IMR-90 (cell line): ENCODE results near the gene CALU. TPM values are rescaled to one million over a fixed set of nuclear protein-coding genes. Genes with fewer than 3 reads are reported as not detected.

Experiments used
- ATAC-seq: fragments of 200-7000 bp; cut with Tn5 transposase; 2 replicates; pipeline ENCODE4 v1.9.1; 2020; ENCODE audit warnings: low read depth, mild to moderate bottlenecking, moderate library complexity
- BruUV-seq: library from RNA; stranded (reverse); fragments of 400-500 nt; replicated peaks from 2 replicates; lab custom pipeline; 2021; lab: Mats Ljungman, UMichigan
- CTCF ChIA-PET: fragments of 300-600 bp; formaldehyde crosslinking; extraction: SDS; loops from one replicate; lab custom pipeline; 2021; ENCODE audit warnings: antibody characterized with exemption; lab: Yijun Ruan, JAX
- POLR2A ChIA-PET: fragments of 300-600 bp; sonication (Branson Sonifier 250); formaldehyde crosslinking; loops from one replicate; lab custom pipeline; 2022; ENCODE audit warnings: antibody characterized with exemption; ENCODE audit not compliant: unreplicated experiment; lab: Charles Lee
- DNase-seq: peaks from one replicate; pipeline ENCODE4 v3.0.0; 2013
- H2AFZ ChIP-seq: replicated peaks from 2 replicates; pipeline ENCODE3; 2013; ENCODE audit warnings: low read length, mild to moderate bottlenecking; ENCODE audit not compliant: poor library complexity
- H2AK5ac ChIP-seq: 2 replicates; pipeline ENCODE4 v1.6.1; 2013; ENCODE audit warnings: low read depth, low read length, inconsistent platforms
- H2AK9ac ChIP-seq: replicated peaks from 2 replicates; pipeline ENCODE3; 2013; ENCODE audit warnings: mild to moderate bottlenecking, low read depth, low read length, moderate library complexity; ENCODE audit not compliant: poor library complexity
- H2BK120ac ChIP-seq: 2 replicates; pipeline ENCODE4 v1.6.1; 2013; ENCODE audit warnings: low read depth, low read length, inconsistent platforms
- H2BK15ac ChIP-seq: 3 replicates; pipeline ENCODE4 v1.6.1; 2013; ENCODE audit warnings: low read depth, low read length, inconsistent platforms
- H2BK20ac ChIP-seq: 2 replicates; pipeline ENCODE4 v1.6.1; 2013; ENCODE audit warnings: low read depth, mild to moderate bottlenecking, inconsistent platforms, low read length, moderate library complexity
- H2BK5ac ChIP-seq: 2 replicates; pipeline ENCODE4 v1.6.1; 2013; ENCODE audit warnings: mild to moderate bottlenecking, low read depth, low read length, inconsistent platforms; ENCODE audit not compliant: poor library complexity, severe bottlenecking
- H3K14ac ChIP-seq: replicated peaks from 2 replicates; pipeline ENCODE4 v1.6.1; 2013; ENCODE audit warnings: low read depth, low read length, inconsistent platforms
- H3K18ac ChIP-seq: 2 replicates; pipeline ENCODE4 v1.6.1; 2013; ENCODE audit warnings: low read depth, low read length, control low read depth
- H3K23ac ChIP-seq: 2 replicates; pipeline ENCODE4 v1.6.1; 2013; ENCODE audit warnings: low read depth, low read length, inconsistent platforms
- H3K27ac ChIP-seq: 2 replicates; pipeline ENCODE4 v1.5.1; 2013; ENCODE audit warnings: mild to moderate bottlenecking, control low read depth, low read length; ENCODE audit not compliant: insufficient read depth
- H3K27me3 ChIP-seq: 2 replicates; pipeline ENCODE4 v1.6.1; 2013; ENCODE audit warnings: low read length; ENCODE audit not compliant: control insufficient read depth, insufficient read depth
- H3K36me3 ChIP-seq: 2 replicates; pipeline ENCODE4 v1.6.1; 2013; ENCODE audit warnings: low read length, mixed read lengths; ENCODE audit not compliant: control insufficient read depth, insufficient read depth
- H3K4ac ChIP-seq: 2 replicates; pipeline ENCODE4 v1.6.1; 2013; ENCODE audit warnings: low read depth, low read length, inconsistent platforms
- H3K4me1 ChIP-seq: 2 replicates; pipeline ENCODE4 v1.6.1; 2013; ENCODE audit warnings: low read length, mixed read lengths; ENCODE audit not compliant: control insufficient read depth, insufficient read depth
- H3K4me2 ChIP-seq: 2 replicates; pipeline ENCODE4 v1.6.1; 2013; ENCODE audit warnings: low read depth, mild to moderate bottlenecking, control low read depth, low read length, moderate library complexity
- H3K4me3 ChIP-seq: 2 replicates; pipeline ENCODE4 v1.5.1; 2013; ENCODE audit warnings: low read depth, mild to moderate bottlenecking, control low read depth, low read length, moderate library complexity; ENCODE audit not compliant: insufficient read depth
- H3K56ac ChIP-seq: 2 replicates; pipeline ENCODE4 v1.6.1; 2013; ENCODE audit warnings: low read length, inconsistent platforms; ENCODE audit not compliant: insufficient read depth; ENCODE audit errors: extremely low read depth
- H3K79me1 ChIP-seq, 2 experiments: 2 replicates each; pipeline ENCODE4 v1.6.1; 2013; ENCODE audit warnings: low read length in 2 of 2, inconsistent platforms in 1 of 2, low read depth in 1 of 2
- H3K9ac ChIP-seq: 2 replicates; pipeline ENCODE4 v1.6.1; 2013; ENCODE audit warnings: low read depth, low read length, control low read depth
- H3K9me1 ChIP-seq: 2 replicates; pipeline ENCODE4 v1.6.1; 2013; ENCODE audit warnings: low read length, inconsistent platforms; ENCODE audit not compliant: insufficient read depth
- H3K9me3 ChIP-seq: 2 replicates; pipeline ENCODE4 v1.6.1; 2013; ENCODE audit warnings: low read length; ENCODE audit not compliant: control insufficient read depth, insufficient read depth
- H4K20me1 ChIP-seq: 2 replicates; pipeline ENCODE4 v1.6.1; 2013; ENCODE audit warnings: low read length, inconsistent platforms; ENCODE audit not compliant: insufficient read depth
- H4K5ac ChIP-seq: 2 replicates; pipeline ENCODE4 v1.6.1; 2013; ENCODE audit warnings: mild to moderate bottlenecking, low read depth, low read length, control low read depth
- H4K8ac ChIP-seq, 2 experiments: 2 replicates each; pipeline ENCODE4 v1.6.1; 2013; ENCODE audit warnings: low read depth in 2 of 2, low read length in 2 of 2, control low read depth in 1 of 2, inconsistent platforms in 1 of 2
- H4K91ac ChIP-seq: 2 replicates; pipeline ENCODE4 v1.6.1; 2013; ENCODE audit warnings: low read depth, low read length, inconsistent platforms; ENCODE audit not compliant: insufficient read depth
- BHLHE40 ChIP-seq: fragments of 150-350 bp; IDR thresholded peaks from 2 replicates; pipeline ENCODE4 v1.6.1; 2016; ENCODE audit warnings: mild to moderate bottlenecking, low read depth, low read length
- CEBPB ChIP-seq: IDR thresholded peaks from 2 replicates; pipeline ENCODE4 v1.6.1; 2012; ENCODE audit warnings: low read depth, low read length, improper control_type of control experiment
- CHD1 ChIP-seq: IDR thresholded peaks from 2 replicates; pipeline ENCODE4 v1.6.1; 2012; ENCODE audit warnings: low read depth, low read length, improper control_type of control experiment
- CTCF ChIP-seq: conservative IDR thresholded peaks from 2 replicates; pipeline ENCODE4 v1.5.1; 2012; ENCODE audit warnings: mild to moderate bottlenecking, low read depth, low read length, improper control_type of control experiment
- ELK1 ChIP-seq: fragments of 150-350 bp; IDR thresholded peaks from 2 replicates; pipeline ENCODE4 v1.6.1; 2016; ENCODE audit warnings: low read depth, mild to moderate bottlenecking, low read length, moderate library complexity, borderline replicate concordance
- FOS ChIP-seq: fragments of 150-350 bp; IDR thresholded peaks from 2 replicates; pipeline ENCODE4 v1.6.1; 2016; ENCODE audit warnings: low read depth, low read length
- MAFK ChIP-seq: IDR thresholded peaks from 2 replicates; pipeline ENCODE4 v1.6.1; 2012; ENCODE audit warnings: low read depth, low read length, improper control_type of control experiment
- MAZ ChIP-seq: IDR thresholded peaks from 2 replicates; pipeline ENCODE4 v1.6.1; 2012; ENCODE audit warnings: low read depth, mild to moderate bottlenecking, low read length, improper control_type of control experiment, moderate library complexity, borderline replicate concordance
- MXI1 ChIP-seq: IDR thresholded peaks from 2 replicates; pipeline ENCODE4 v1.6.1; 2012; ENCODE audit warnings: low read depth, mild to moderate bottlenecking, low read length, moderate library complexity, borderline replicate concordance
- NFE2L2 ChIP-seq: fragments of 150-350 bp; IDR thresholded peaks from 2 replicates; pipeline ENCODE4 v1.6.1; 2016; ENCODE audit warnings: low read depth, mild to moderate bottlenecking, low read length
- POLR2A ChIP-seq: IDR thresholded peaks from 2 replicates; pipeline ENCODE4 v1.6.1; 2012; ENCODE audit warnings: mild to moderate bottlenecking, low read depth, low read length
- RAD21 ChIP-seq: IDR thresholded peaks from 2 replicates; pipeline ENCODE4 v1.6.1; 2012; ENCODE audit warnings: low read length, improper control_type of control experiment
- RCOR1 ChIP-seq: IDR thresholded peaks from 2 replicates; pipeline ENCODE4 v1.6.1; 2012; ENCODE audit warnings: mild to moderate bottlenecking, low read length, improper control_type of control experiment; ENCODE audit not compliant: insufficient replicate concordance
- RFX5 ChIP-seq: IDR thresholded peaks from 2 replicates; pipeline ENCODE4 v1.8.0; 2012; ENCODE audit warnings: low read depth, mild to moderate bottlenecking, low read length, moderate library complexity
- SMC3 ChIP-seq: fragments of 150-350 bp; IDR thresholded peaks from 2 replicates; pipeline ENCODE4 v1.6.1; 2016; ENCODE audit warnings: low read depth, mild to moderate bottlenecking, antibody characterized with exemption, low read length, moderate library complexity
- USF2 ChIP-seq: fragments of 150-350 bp; IDR thresholded peaks from 2 replicates; pipeline ENCODE4 v1.6.1; 2017; ENCODE audit warnings: mild to moderate bottlenecking, antibody characterized with exemption, low read length, low read depth
- WGBS, 2 experiments: methylation state at CpG; one replicate each; pipeline versions ENCODE4 v1.1.5 to v1.1.7; 2013; ENCODE audit warnings: missing lambda C conversion rate in 2 of 2; ENCODE audit not compliant: insufficient read length in 1 of 2; ENCODE audit errors: extremely low coverage in 2 of 2; 5-methylcytosine and 5-hydroxymethylcytosine counted together
- dilution Hi-C: fragments of 300-500 bp; cut with HindIII; formaldehyde crosslinking; loops from one replicate; pipeline ENCODE4 v1.14.3; 2018; ENCODE audit warnings: low sequenced_read_pairs; ENCODE audit not compliant: unreplicated experiment
- in situ Hi-C: fragments of 300-500 bp; cut with MboI; formaldehyde crosslinking; loops from 3 replicates; pipeline ENCODE4 v1.14.3; 2019; ENCODE audit warnings: low sequenced_read_pairs, inconsistent platforms, mixed read lengths
- intact Hi-C: fragments of 100-400 bp; cut with micrococcal nuclease; formaldehyde crosslinking; loops from 2 replicates; pipeline ENCODE4 v1.10.0; 2022
- polyA plus RNA-seq, 3 experiments: library from polyadenylated mRNA; depleted of rRNA; stranded (reverse); fragments of >200 nt; gene quantifications; 2 replicates each; pipeline ENCODE4 v1.2.3, GENCODE V29; 2012; ENCODE audit warnings: low replicate concordance in 1 of 3
- total RNA-seq: library from RNA; depleted of rRNA; stranded (reverse); fragments of >200 nt; gene quantifications from 2 replicates; pipeline ENCODE4 v1.2.3, GENCODE V29; 2012

Gene CALU
- total and polyA plus RNA-seq, 2 of the 4 experiments (the other 2 are of a cell fraction) = 421 to 525 TPM

- no peak overlapping the region for H3K27ac ChIP-seq
- no peak overlapping the region for H2AFZ ChIP-seq
- H3K79me1 ChIP-seq = peaks cover 11 to 29% of the 10 kb centered on the region in 2 experiments; a peak in 3 of 4 replicates
- CTCF ChIA-PET = no interaction called here
- no peak; the same call in 1 of the 2 replicates for ATAC-seq
- peaks cover 11% of the 10 kb centered on the region for H3K9me1 ChIP-seq
- in situ Hi-C loops = no loop called here
- H3K4me1 ChIP-seq = no peaks in the 10 kb centered on the region
- H3K9me3 ChIP-seq = no peaks in the 10 kb centered on the region
- intact Hi-C loops = no loop called here
- no peak overlapping the region for H4K8ac ChIP-seq
- no peak overlapping the region for H3K4me2 ChIP-seq
- dilution Hi-C loops = no loop called here
- H2AK5ac ChIP-seq = no peak overlapping the region
- H3K56ac ChIP-seq = no peak overlapping the region
- no peaks in the 10 kb centered on the region for H3K27me3 ChIP-seq
- DNase-seq = no peak
- no peak overlapping the region for H3K23ac ChIP-seq
- H4K91ac ChIP-seq = no peak overlapping the region
- no peak overlapping the region for H2BK20ac ChIP-seq
- no peak overlapping the region for H2BK5ac ChIP-seq
- 100% methylated on average over 2 of the region's 13 CpGs; no CpG with 5 or more reads in 1 of the 2 experiments for WGBS, 2 experiments
- H2BK120ac ChIP-seq = no peak overlapping the region
- no peak overlapping the region for H2BK15ac ChIP-seq
- BruUV-seq = no TSS peak
- H3K14ac ChIP-seq = no peak overlapping the region
- H4K5ac ChIP-seq = no peak overlapping the region
- H4K20me1 ChIP-seq = peaks cover 41% of the 10 kb centered on the region; the same call in 1 of the 2 replicates
- POLR2A ChIA-PET = no interaction called here
- no peak overlapping the region for H3K4ac ChIP-seq
- H3K36me3 ChIP-seq = peaks cover 44% of the 10 kb centered on the region
- TF ChIP-seq USF2 (no peak), MXI1 (no peak), CEBPB (no peak), CHD1 (no peak), MAZ (no peak), RCOR1 (no peak), BHLHE40 (no peak), FOS (no peak), CTCF (no peak), RAD21 (no peak), POLR2A (no peak), NFE2L2 (no peak), MAFK (no peak), ELK1 (no peak), SMC3 (no peak), RFX5 (no peak)
- H3K4me3 ChIP-seq = no peak overlapping the region
- no peak overlapping the region for H3K9ac ChIP-seq
- H3K18ac ChIP-seq = no peak overlapping the region
- H2AK9ac ChIP-seq = no peak overlapping the region
Measured at GRCh38 chr7:128774029-128774689, 35.0 kb downstream of the CALU start.
